ENCODE data around the gene MSH5.

DNA sequence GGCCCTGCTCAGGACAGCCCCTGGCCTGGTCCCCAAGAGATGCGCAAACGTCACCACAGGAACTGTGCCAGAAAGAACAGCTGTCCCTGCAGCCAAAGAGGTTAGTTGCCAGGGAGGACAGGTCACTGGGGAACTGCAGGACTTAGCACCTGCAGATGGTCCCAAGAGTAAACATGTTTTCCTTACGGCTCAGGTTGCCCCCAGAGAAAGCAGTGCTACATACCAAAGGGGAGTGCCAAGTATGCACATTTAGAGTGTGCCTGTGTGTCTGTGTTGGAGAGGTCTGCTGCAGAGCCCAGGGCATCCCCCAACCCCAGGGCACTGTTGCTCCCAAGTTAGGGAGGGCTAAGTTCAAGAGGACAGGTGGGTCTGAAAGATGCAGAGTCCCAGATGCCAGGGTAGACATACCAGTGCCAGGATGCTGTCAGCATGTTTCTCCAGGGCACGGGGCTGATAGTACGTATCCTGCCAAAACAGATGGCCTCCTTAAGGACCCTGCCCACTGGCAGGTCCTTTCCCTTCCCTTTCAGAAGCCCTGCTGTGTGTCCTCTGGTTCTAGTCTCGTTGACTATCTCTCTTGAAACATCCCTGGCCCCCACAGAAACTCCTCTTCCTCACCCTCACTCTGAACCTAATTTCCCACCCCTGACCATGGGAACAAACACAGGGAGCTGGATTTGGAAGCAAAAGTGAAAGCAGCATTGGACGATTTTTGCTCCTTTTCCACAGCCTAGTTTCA lies 38.0 kb upstream of the MSH5 start:
- TF ChIP-seq, protein P1, sequence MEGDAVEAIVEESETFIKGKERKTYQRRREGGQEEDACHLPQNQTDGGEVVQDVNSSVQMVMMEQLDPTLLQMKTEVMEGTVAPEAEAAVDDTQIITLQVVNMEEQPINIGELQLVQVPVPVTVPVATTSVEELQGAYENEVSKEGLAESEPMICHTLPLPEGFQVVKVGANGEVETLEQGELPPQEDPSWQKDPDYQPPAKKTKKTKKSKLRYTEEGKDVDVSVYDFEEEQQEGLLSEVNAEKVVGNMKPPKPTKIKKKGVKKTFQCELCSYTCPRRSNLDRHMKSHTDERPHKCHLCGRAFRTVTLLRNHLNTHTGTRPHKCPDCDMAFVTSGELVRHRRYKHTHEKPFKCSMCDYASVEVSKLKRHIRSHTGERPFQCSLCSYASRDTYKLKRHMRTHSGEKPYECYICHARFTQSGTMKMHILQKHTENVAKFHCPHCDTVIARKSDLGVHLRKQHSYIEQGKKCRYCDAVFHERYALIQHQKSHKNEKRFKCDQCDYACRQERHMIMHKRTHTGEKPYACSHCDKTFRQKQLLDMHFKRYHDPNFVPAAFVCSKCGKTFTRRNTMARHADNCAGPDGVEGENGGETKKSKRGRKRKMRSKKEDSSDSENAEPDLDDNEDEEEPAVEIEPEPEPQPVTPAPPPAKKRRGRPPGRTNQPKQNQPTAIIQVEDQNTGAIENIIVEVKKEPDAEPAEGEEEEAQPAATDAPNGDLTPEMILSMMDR (conservative IDR thresholded peaks at IDR 0.05; ENCODE audit: low read depth in 2 of 2), result no peak
- TF ChIP-seq ZNF331 (CRISPR knock-in tag; IDR thresholded peaks at IDR 0.05; ENCODE audit: low read depth) (no peak), EZH2 (IDR thresholded peaks at IDR 0.05; ENCODE audit: low read depth, unreplicated experiment) (no peak), EZH2phosphoT487 (IDR thresholded peaks at IDR 0.05; ENCODE audit: unreplicated experiment) (no peak), POLR2AphosphoS5 (IDR thresholded peaks at IDR 0.05; ENCODE audit: low read depth) (no peak), ZNF114 (CRISPR knock-in tag; IDR thresholded peaks at IDR 0.05) (no peak), CREB1 (CRISPR knock-in tag; IDR thresholded peaks at IDR 0.05; ENCODE audit: low read depth) (no peak), STAT1 (IDR thresholded peaks at IDR 0.05; ENCODE audit: unreplicated experiment) (no peak)
- TF ChIP-seq, protein P2, sequence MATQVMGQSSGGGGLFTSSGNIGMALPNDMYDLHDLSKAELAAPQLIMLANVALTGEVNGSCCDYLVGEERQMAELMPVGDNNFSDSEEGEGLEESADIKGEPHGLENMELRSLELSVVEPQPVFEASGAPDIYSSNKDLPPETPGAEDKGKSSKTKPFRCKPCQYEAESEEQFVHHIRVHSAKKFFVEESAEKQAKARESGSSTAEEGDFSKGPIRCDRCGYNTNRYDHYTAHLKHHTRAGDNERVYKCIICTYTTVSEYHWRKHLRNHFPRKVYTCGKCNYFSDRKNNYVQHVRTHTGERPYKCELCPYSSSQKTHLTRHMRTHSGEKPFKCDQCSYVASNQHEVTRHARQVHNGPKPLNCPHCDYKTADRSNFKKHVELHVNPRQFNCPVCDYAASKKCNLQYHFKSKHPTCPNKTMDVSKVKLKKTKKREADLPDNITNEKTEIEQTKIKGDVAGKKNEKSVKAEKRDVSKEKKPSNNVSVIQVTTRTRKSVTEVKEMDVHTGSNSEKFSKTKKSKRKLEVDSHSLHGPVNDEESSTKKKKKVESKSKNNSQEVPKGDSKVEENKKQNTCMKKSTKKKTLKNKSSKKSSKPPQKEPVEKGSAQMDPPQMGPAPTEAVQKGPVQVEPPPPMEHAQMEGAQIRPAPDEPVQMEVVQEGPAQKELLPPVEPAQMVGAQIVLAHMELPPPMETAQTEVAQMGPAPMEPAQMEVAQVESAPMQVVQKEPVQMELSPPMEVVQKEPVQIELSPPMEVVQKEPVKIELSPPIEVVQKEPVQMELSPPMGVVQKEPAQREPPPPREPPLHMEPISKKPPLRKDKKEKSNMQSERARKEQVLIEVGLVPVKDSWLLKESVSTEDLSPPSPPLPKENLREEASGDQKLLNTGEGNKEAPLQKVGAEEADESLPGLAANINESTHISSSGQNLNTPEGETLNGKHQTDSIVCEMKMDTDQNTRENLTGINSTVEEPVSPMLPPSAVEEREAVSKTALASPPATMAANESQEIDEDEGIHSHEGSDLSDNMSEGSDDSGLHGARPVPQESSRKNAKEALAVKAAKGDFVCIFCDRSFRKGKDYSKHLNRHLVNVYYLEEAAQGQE (IDR thresholded peaks at IDR 0.05; ENCODE audit: unreplicated experiment), result no peak
- TF ChIP-seq, protein P3, sequence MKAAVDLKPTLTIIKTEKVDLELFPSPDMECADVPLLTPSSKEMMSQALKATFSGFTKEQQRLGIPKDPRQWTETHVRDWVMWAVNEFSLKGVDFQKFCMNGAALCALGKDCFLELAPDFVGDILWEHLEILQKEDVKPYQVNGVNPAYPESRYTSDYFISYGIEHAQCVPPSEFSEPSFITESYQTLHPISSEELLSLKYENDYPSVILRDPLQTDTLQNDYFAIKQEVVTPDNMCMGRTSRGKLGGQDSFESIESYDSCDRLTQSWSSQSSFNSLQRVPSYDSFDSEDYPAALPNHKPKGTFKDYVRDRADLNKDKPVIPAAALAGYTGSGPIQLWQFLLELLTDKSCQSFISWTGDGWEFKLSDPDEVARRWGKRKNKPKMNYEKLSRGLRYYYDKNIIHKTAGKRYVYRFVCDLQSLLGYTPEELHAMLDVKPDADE (IDR thresholded peaks at IDR 0.05), result no peak
